ENCODE results near the gene AQP6.

DNA sequence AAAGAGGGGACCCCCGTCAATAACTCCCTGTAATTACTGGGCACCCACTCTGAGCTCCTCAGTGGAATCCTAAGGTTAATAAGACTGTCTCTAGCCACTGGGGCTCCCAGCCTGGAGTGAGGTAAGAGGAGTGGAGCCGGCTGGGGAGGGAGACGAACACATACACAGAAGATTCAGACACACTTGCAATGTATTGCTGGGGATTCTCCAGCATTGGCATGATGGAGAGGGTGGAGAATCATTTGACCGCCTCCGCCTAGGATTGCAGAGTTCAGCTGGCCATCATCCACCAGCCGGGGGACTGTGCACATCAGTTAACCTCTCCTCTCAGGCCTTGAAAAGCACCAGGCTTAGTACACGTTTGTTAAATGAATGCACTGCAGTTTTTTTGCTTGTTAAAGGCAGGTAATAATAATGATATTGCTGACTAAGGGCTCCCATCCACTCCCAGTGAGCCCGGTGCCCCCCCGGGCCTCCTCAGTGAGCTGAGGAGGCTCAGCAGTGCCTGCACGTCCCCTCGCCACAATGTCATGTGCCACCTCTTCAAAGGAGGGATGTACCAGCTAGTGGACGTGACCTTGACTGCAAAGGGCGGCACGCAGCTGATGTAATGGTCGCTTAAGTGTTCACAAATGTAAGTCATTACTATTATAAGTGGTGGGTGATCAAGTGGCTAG, 48.7 kb upstream of the AQP6 start:
- TF ChIP-seq GATA2 (IDR thresholded peaks at IDR 0.05; ENCODE audit: low read depth, low read length), result no peak
- no peak for TF ChIP-seq GATA3 (IDR thresholded peaks at IDR 0.05; ENCODE audit: low read depth, low read length)

Data from SH-SY5Y (cell line).